Heart left ventricle (tissue), 16 donors: Measurements from ENCODE around the gene VAT1L. TPM values are rescaled to one million over a fixed set of nuclear protein-coding genes. Genes with fewer than 3 reads are reported as not detected.

Experiments used
- ATAC-seq, 4 donors: fragments of 200-7000 bp; cut with Tn5 transposase; one replicate each; pipeline ENCODE4 v1.9.1; 2020 to 2022; ENCODE audit warnings: moderate library complexity in 4 of 4, mild to moderate bottlenecking in 3 of 4, moderate number of reproducible peaks in 1 of 4
- DNase-seq, 5 donors: peaks; one replicate each; pipeline ENCODE4 v3.0.0-alpha.2; 2020
- H3K27ac ChIP-seq, 12 donors: fragments of 200-600 bp; sonication (generic) in 4 of 12; one replicate each; pipeline versions ENCODE4 v1.5.0 to v1.8.0; 2016 to 2022; ENCODE audit warnings: mild to moderate bottlenecking in 2 of 12
- H3K27me3 ChIP-seq, 9 donors: fragments of 200-600 bp; sonication (generic) in 2 of 9; one replicate each; pipeline versions ENCODE4 v1.5.1 to v1.8.0; 2016 to 2022; ENCODE audit warnings: mild to moderate bottlenecking in 3 of 9
- H3K36me3 ChIP-seq, 9 donors: fragments of 200-600 bp; sonication (generic) in 2 of 9; one replicate each; pipeline versions ENCODE4 v1.5.0 to v1.8.0; 2018 to 2022; ENCODE audit warnings: mild to moderate bottlenecking in 2 of 9
- H3K4me1 ChIP-seq, 12 donors: fragments of 200-600 bp; sonication (generic) in 4 of 12; one replicate each; pipeline versions ENCODE4 v1.5.0 to v1.8.0; 2016 to 2022; ENCODE audit warnings: mild to moderate bottlenecking in 3 of 12
- H3K4me3 ChIP-seq, 12 donors: fragments of 200-600 bp; sonication (generic) in 4 of 12; one replicate each; pipeline versions ENCODE4 v1.5.0 to v1.8.0; 2017 to 2022; ENCODE audit warnings: mild to moderate bottlenecking in 9 of 12, moderate library complexity in 4 of 12
- H3K9me3 ChIP-seq, 12 donors: fragments of 200-600 bp; sonication (generic) in 4 of 12; one replicate each; pipeline versions ENCODE4 v1.5.0 to v1.8.0; 2016 to 2022; ENCODE audit warnings: mild to moderate bottlenecking in 1 of 12
- POLR2A ChIP-seq, 2 donors: fragments of 450-650 bp; IDR thresholded peaks; one replicate each; pipeline ENCODE4 v1.6.1; 2017; ENCODE audit warnings: antibody characterized with exemption in 2 of 2, mild to moderate bottlenecking in 2 of 2, moderate library complexity in 2 of 2
- WGBS, 4 donors: extraction: QIAGEN DNeasy Blood & Tissue Kit in 2 of 4; methylation state at CpG; one replicate each; pipeline versions ENCODE4 v1.1.5 to v1.1.7; 2013 to 2018; 5-methylcytosine and 5-hydroxymethylcytosine counted together
- intact Hi-C, 10 donors: fragments of 100-400 bp; cut with DNase I; formaldehyde crosslinking; loops; one replicate each; pipeline versions ENCODE4 v1.11.1 to v1.14.2; 2022
- polyA plus RNA-seq, 2 donors: library from polyadenylated mRNA; stranded (reverse); fragments of 200-250 nt; gene quantifications; one replicate each; pipeline ENCODE4 v1.2.3, GENCODE V29; 2013
- total RNA-seq, 9 donors: library from RNA; depleted of rRNA in 2 of 9; stranded (reverse); fragments of >200 nt in 2 of 9; fragmentation: NEBNext Ultra II Directional in 3 of 9; extraction: Animal tissue kit (Norgen Biotek cat#: 25700) in 3 of 9; gene quantifications; one replicate each; pipeline versions ENCODE4 v1.1.0 to v1.2.4, GENCODE V29; 2016 to 2023
- TF ChIP-seq, protein P1 (sequence below), 12 donors: fragments of 200-600 bp; sonication (generic) in 4 of 12; IDR thresholded peaks; one replicate each; pipeline versions ENCODE4 v1.5.0 to v1.8.0; 2018 to 2022; ENCODE audit warnings: antibody characterized with exemption in 12 of 12, mild to moderate bottlenecking in 5 of 12
- donor health status: ischemic (EF 13 %, LVEDD 7.1; RV severe dilation, severe dysfunction).
- donor health status: healthy with polysubstance abuse.
- donor health status: DM: no; HTN: yes; CAD: no.
- donor health status: DM: no; HTN: no; CAD: no.
- donor health status: ischemic (EF 25% LVEDD 6.9; RV normal size, moderate dysfunction).
- donor health status: ischemic (EF 25% LVEDD 5.7; RV mildly dilated, moderate dysfunction).
- donor health status: healthy.
- donor health status: DM: yes; HTN: yes; CAD: no.
- donor health status: ischemic (EF 35%, LVEDD 5.7; RV mildly dilated, moderate dysfunction).
- donor health status: nonischemic (EF 11% LVEDD 7.7; RV severe dilation, severe dysfunction).
- donor health status: DM: yes; HTN: yes; CAD: no.
- donor health status: PGD.
- donor health status: ischemic (EF 29% LVEDD 5.4; RV normal size, mild dysfunction).
- donor health status: nonischemic (EF 23%, LVEDD 6.1; RV moderate dilation, normal function).

The VAT1L gene
- total and polyA plus RNA-seq, 11 donors, result 0.32 to 57.5 (median 11.0) TPM

DNA sequence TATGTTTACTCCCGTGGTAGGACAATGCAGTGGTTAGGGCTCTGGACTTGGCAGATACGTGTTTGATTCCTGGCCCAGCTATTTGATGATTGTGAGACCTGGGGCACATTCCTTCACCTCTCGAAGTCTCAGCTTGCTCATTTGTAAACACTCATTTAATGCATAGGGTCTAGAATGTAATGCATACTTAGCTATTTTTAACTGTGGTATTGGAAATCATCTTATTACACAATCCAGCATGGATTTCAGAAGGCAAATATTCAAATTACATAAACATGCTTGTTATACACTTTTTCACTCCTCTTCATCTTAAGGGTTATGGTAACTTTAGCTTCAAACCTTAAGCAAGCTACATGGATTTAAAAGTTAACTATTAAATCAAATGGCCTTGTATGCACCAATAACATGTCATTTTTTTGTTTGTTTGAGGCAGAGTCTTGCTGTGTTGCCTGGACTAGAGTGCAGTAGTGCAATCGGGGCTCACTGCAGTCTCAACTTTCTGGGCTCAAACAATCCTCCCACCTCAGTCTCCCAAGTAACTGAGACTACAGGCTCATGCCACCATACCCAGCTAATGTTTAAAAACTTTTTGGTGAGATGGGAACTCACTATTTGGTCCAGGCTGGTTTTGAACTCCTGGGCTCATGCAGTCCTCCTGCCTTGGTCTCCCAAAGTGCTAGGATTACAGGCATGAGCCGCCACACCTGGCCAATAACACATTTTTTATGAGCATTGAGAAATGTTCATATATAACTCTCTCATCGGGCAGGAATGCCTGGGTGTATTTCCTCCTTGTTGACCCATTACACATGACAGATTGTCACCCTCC, 52.5 kb downstream of the VAT1L start:
- Histone ChIP-seq H3K27ac (no peak overlapping the region), H3K4me3 (no peak overlapping the region), H3K27me3 (no peaks in the 10 kb centered on the region), H3K4me1 (peaks cover 0 to 9% (median 0%) of the 10 kb centered on the region in 12 donors), H3K36me3 (no peaks in the 10 kb centered on the region), H3K9me3 (no peaks in the 10 kb centered on the region)
- DNase-seq, result no peak
- 76 to 81% (median 77%) methylated on average over 6 of the region's 6 CpGs for WGBS, 4 donors
- no peak for ATAC-seq
- TF ChIP-seq POLR2A (IDR thresholded peaks at IDR 0.05), result no peak
- TF ChIP-seq, protein P1, sequence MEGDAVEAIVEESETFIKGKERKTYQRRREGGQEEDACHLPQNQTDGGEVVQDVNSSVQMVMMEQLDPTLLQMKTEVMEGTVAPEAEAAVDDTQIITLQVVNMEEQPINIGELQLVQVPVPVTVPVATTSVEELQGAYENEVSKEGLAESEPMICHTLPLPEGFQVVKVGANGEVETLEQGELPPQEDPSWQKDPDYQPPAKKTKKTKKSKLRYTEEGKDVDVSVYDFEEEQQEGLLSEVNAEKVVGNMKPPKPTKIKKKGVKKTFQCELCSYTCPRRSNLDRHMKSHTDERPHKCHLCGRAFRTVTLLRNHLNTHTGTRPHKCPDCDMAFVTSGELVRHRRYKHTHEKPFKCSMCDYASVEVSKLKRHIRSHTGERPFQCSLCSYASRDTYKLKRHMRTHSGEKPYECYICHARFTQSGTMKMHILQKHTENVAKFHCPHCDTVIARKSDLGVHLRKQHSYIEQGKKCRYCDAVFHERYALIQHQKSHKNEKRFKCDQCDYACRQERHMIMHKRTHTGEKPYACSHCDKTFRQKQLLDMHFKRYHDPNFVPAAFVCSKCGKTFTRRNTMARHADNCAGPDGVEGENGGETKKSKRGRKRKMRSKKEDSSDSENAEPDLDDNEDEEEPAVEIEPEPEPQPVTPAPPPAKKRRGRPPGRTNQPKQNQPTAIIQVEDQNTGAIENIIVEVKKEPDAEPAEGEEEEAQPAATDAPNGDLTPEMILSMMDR (IDR thresholded peaks at IDR 0.05), result no peak
- intact Hi-C loops, result no loop called here

DNA sequence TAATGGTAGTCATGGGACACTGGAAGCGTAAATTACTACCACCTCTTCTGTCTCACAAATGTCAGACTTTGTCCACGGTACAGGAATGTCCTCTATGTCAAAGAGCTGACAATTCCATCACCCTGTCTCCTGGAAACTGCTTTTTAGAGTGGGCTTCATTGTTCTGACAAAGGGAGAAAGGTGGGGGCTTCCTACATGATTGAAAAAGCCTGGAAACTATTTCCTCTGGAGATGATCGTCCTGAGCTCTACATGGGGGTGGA, 53.1 kb downstream of the VAT1L start:
- no peaks in the 10 kb centered on the region for H3K36me3 ChIP-seq
- DNase-seq, result no peak
- H3K9me3 ChIP-seq, result no peaks in the 10 kb centered on the region
- no peak for TF ChIP-seq POLR2A (IDR thresholded peaks at IDR 0.05)
- TF ChIP-seq, protein P1 (IDR thresholded peaks at IDR 0.05), result no peak
- no peak for ATAC-seq
- WGBS, 4 donors, result 68 to 75% (median 71%) methylated on average over 3 of the region's 3 CpGs
- intact Hi-C loops, result no loop called here
- H3K4me3 ChIP-seq, result no peak overlapping the region
- H3K4me1 ChIP-seq, result peaks cover 0 to 9% (median 0%) of the 10 kb centered on the region in 12 donors
- H3K27ac ChIP-seq, result no peak overlapping the region
- no peaks in the 10 kb centered on the region for H3K27me3 ChIP-seq

DNA sequence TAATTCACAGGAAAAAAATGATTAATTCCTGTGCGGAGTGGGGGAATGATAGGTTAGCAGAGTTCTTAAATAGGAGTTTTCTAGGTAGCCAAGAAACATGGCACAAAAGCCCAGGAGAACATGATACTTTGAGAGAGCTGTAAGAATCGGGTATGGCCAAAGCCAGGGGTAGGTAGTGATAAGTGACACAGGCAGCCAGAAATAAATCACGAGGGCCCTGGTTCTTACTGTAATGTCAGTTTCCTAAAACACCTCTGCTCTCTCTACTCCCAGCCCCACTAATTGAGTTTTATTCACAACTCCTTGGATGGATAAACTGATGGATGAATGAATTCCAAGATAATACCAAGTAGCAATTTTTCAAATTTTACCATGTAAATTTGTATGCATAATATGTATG, 54.1 kb downstream of the VAT1L start:
- H3K36me3 ChIP-seq, result no peaks in the 10 kb centered on the region
- H3K4me3 ChIP-seq, result no peak overlapping the region
- DNase-seq (peak in 1 of 5 donors; percentile 18), ATAC-seq (peak; percentile 50 to 69 (median 56))
- no peaks in the 10 kb centered on the region for H3K9me3 ChIP-seq
- intact Hi-C loops, result no loop called here
- peaks cover 0 to 9% (median 0%) of the 10 kb centered on the region in 12 donors for H3K4me1 ChIP-seq
- peak overlapping the region in 2 of 12 donors; percentile 21 to 34 for H3K27ac ChIP-seq
- no peaks in the 10 kb centered on the region for H3K27me3 ChIP-seq
- WGBS, 4 donors, result 60 to 68% (median 68%) methylated on average over 3 of the region's 3 CpGs
- TF ChIP-seq POLR2A (IDR thresholded peaks at IDR 0.05), result no peak
- TF ChIP-seq, protein P1 (IDR thresholded peaks at IDR 0.05), result no peak

GRCh38 chr16:77843405-77843804, 55.0 kb downstream of the VAT1L start:
- ATAC-seq, result no peak
- peaks cover 0 to 9% (median 0%) of the 10 kb centered on the region in 12 donors for H3K4me1 ChIP-seq
- H3K36me3 ChIP-seq, result no peaks in the 10 kb centered on the region
- 33 to 55% (median 41%) methylated on average over 3 of the region's 3 CpGs for WGBS, 4 donors
- no peaks in the 10 kb centered on the region for H3K27me3 ChIP-seq
- intact Hi-C loops, result no loop called here
- H3K27ac ChIP-seq, result peak overlapping the region in 2 of 12 donors; percentile 21 to 34
- no peaks in the 10 kb centered on the region for H3K9me3 ChIP-seq
- no peak for DNase-seq
- TF ChIP-seq, protein P1 (IDR thresholded peaks at IDR 0.05), result no peak
- no peak for TF ChIP-seq POLR2A (IDR thresholded peaks at IDR 0.05)
- H3K4me3 ChIP-seq, result no peak overlapping the region
